PC-3 (cell line): ENCODE results near the gene UBE2H. TPM values are rescaled to one million over a fixed set of nuclear protein-coding genes. Genes with fewer than 3 reads are reported as not detected.

Source experiments
- ATAC-seq: fragments of 200-7000 bp; cut with Tn5 transposase; 2 replicates; pipeline ENCODE4 v1.9.1; 2020; ENCODE audit warnings: mild to moderate bottlenecking, moderate library complexity
- BruUV-seq: library from RNA; stranded (reverse); fragments of 400-500 nt; replicated peaks from 2 replicates; lab custom pipeline; 2021; lab: Mats Ljungman, UMichigan
- CTCF ChIA-PET: fragments of 300-600 bp; sonication (Branson Sonifier 250); formaldehyde crosslinking; loops from one replicate; lab custom pipeline; 2022; ENCODE audit warnings: antibody characterized with exemption; lab: Charles Lee
- POLR2A ChIA-PET: fragments of 300-600 bp; sonication (Branson Sonifier 250); formaldehyde crosslinking; loops from one replicate; lab custom pipeline; 2022; ENCODE audit warnings: antibody characterized with exemption; ENCODE audit not compliant: unreplicated experiment; lab: Charles Lee
- DNase-seq: peaks from one replicate; pipeline ENCODE4 v3.0.0-alpha.2; 2015
- H2AFZ ChIP-seq: fragments of 300-600 bp; sonication (generic); 2 replicates; pipeline ENCODE4 v1.6.0; 2016; ENCODE audit warnings: antibody characterized with exemption, low read length
- H3F3A ChIP-seq: fragments of 300-600 bp; sonication (generic); one replicate; pipeline ENCODE4 v1.6.0; 2017; ENCODE audit warnings: antibody characterized with exemption, low read length, control low read depth, mild to moderate bottlenecking; ENCODE audit not compliant: unreplicated experiment
- H3K27ac ChIP-seq: fragments of 300-600 bp; sonication (generic); 2 replicates; pipeline ENCODE4 v1.5.1; 2016; ENCODE audit warnings: mild to moderate bottlenecking, low read length
- H3K27me3 ChIP-seq: fragments of 300-600 bp; sonication (generic); 2 replicates; pipeline ENCODE4 v1.6.1; 2016; ENCODE audit warnings: low read length, mixed read lengths
- H3K36me3 ChIP-seq: fragments of 300-600 bp; sonication (generic); 2 replicates; pipeline ENCODE4 v1.6.1; 2016; ENCODE audit warnings: low read depth, mixed run types, low read length, mixed read lengths
- H3K4me1 ChIP-seq: fragments of 300-600 bp; sonication (generic); 2 replicates; pipeline ENCODE4 v1.5.1; 2016; ENCODE audit warnings: low read length; ENCODE audit not compliant: insufficient read depth
- H3K4me2 ChIP-seq: fragments of 300-600 bp; sonication (generic); 2 replicates; pipeline ENCODE4 v1.6.0; 2016; ENCODE audit warnings: low read length
- H3K4me3 ChIP-seq: fragments of 300-600 bp; sonication (generic); 2 replicates; pipeline ENCODE4 v1.5.1; 2016; ENCODE audit warnings: mild to moderate bottlenecking, low read length, mixed read lengths
- H3K79me2 ChIP-seq: fragments of 300-600 bp; sonication (generic); 2 replicates; pipeline ENCODE4 v1.6.1; 2017; ENCODE audit warnings: low read length, mixed read lengths
- H3K9ac ChIP-seq: fragments of 300-600 bp; sonication (generic); 2 replicates; pipeline ENCODE4 v1.6.0; 2016; ENCODE audit warnings: mild to moderate bottlenecking, low read length
- H3K9me2 ChIP-seq: fragments of 300-600 bp; sonication (generic); replicated peaks from 2 replicates; pipeline ENCODE4 v1.6.1; 2016; ENCODE audit warnings: mixed run types, low read length, mixed read lengths
- H3K9me3 ChIP-seq: fragments of 300-600 bp; sonication (generic); 2 replicates; pipeline ENCODE4 v1.6.1; 2016; ENCODE audit warnings: low read length, mixed read lengths
- H4K20me1 ChIP-seq: fragments of 300-600 bp; sonication (generic); 2 replicates; pipeline ENCODE4 v1.6.1; 2016; ENCODE audit warnings: low read length, mixed read lengths
- EZH2 ChIP-seq: fragments of 300-600 bp; sonication (generic); IDR thresholded peaks from one replicate; pipeline ENCODE4 v1.6.1; 2017; ENCODE audit warnings: antibody characterized with exemption, mild to moderate bottlenecking, low read length; ENCODE audit not compliant: unreplicated experiment
- EZH2phosphoT487 ChIP-seq: fragments of 300-600 bp; sonication (generic); IDR thresholded peaks from 2 replicates; pipeline ENCODE4 v1.6.1; 2018; ENCODE audit warnings: mild to moderate bottlenecking, antibody characterized with exemption, low read length, borderline replicate concordance
- intact Hi-C: fragments of 100-400 bp; cut with micrococcal nuclease; formaldehyde crosslinking; loops from 2 replicates; pipeline ENCODE4 v1.9.0; 2023
- total RNA-seq: library from RNA; depleted of rRNA; stranded (reverse); fragments of >200 nt; gene quantifications from 2 replicates; pipeline ENCODE4 v1.2.3, GENCODE V29; 2014
- TF ChIP-seq, protein P1 (sequence below): fragments of 300-600 bp; sonication (generic); conservative IDR thresholded peaks from 2 replicates; pipeline ENCODE4 v1.5.1; 2017; ENCODE audit warnings: antibody characterized with exemption, low read depth, mild to moderate bottlenecking, low read length

UBE2H gene
- total RNA-seq, 1 experiment from 2014 or later = 62.5 TPM

DNA sequence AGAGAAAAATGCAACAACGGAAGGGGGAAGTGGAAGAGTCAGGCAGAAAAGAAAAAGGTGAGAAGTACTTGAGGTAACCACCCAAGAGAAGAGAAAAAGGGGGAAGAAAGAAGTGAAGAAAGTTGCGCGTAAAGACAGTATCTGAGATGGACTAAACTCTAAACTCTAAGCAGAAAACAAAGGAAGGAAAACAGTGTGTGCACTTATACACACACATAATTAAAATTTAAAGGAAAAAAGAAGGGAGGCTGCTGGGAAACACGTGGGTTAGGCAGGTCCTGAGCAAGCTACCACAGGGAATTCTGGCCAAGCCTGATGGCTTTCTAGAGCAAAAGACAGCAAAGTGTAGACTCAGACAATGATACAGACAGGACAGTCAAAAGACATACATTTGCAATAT is 78.0 kb downstream of the UBE2H start:
- no peak overlapping the region for H3K27ac ChIP-seq
- ChIA-PET CTCF (no interaction called here), POLR2A (no interaction called here)
- intact Hi-C loops = loop anchor here (5.0 kb wide), 2 partner anchors 32 to 38 kb away; no protein-coding TSS in a partner anchor
- no peak overlapping the region for H3K9ac ChIP-seq
- H2AFZ ChIP-seq = no peak overlapping the region
- no peaks in the 10 kb centered on the region for H4K20me1 ChIP-seq
- H3K36me3 ChIP-seq = peaks cover 6% of the 10 kb centered on the region; the same call in 1 of the 2 replicates
- no peak overlapping the region for H3K4me2 ChIP-seq
- TF ChIP-seq EZH2phosphoT487 = no peak
- no peak for TF ChIP-seq EZH2
- TF ChIP-seq, protein P1, sequence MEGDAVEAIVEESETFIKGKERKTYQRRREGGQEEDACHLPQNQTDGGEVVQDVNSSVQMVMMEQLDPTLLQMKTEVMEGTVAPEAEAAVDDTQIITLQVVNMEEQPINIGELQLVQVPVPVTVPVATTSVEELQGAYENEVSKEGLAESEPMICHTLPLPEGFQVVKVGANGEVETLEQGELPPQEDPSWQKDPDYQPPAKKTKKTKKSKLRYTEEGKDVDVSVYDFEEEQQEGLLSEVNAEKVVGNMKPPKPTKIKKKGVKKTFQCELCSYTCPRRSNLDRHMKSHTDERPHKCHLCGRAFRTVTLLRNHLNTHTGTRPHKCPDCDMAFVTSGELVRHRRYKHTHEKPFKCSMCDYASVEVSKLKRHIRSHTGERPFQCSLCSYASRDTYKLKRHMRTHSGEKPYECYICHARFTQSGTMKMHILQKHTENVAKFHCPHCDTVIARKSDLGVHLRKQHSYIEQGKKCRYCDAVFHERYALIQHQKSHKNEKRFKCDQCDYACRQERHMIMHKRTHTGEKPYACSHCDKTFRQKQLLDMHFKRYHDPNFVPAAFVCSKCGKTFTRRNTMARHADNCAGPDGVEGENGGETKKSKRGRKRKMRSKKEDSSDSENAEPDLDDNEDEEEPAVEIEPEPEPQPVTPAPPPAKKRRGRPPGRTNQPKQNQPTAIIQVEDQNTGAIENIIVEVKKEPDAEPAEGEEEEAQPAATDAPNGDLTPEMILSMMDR = no peak
- H3F3A ChIP-seq = no peaks in the 10 kb centered on the region
- no peaks in the 10 kb centered on the region for H3K27me3 ChIP-seq
- H3K4me3 ChIP-seq = no peak overlapping the region
- no peaks in the 10 kb centered on the region for H3K9me2 ChIP-seq
- DNase-seq = no peak
- ATAC-seq = 0 out of 2 replicates have a peak, but pooled peaks have one; percentile 14
- no peaks in the 10 kb centered on the region for H3K79me2 ChIP-seq
- H3K9me3 ChIP-seq = no peaks in the 10 kb centered on the region
- H3K4me1 ChIP-seq = peaks cover 24% of the 10 kb centered on the region
- no TSS peak for BruUV-seq

DNA sequence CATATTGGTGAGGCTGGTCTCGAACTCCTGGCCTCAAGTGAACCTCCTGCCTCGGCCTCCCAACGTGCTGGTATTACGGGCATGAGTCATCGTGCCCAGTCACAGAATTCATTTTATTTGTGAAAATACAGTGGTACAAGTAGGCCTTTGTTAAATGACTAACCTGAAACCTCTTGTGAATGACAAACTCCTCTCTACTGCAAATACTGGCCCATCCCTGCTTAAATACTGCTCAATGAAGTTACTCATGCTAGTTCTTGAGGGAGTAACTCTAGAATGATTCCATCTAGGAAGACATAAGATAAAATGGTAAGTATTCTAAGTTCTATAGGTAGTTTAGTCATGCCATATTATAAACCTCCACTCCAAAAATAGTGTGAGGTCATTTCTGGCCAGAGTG is 80.7 kb downstream of the UBE2H start:
- no peak overlapping the region for H3K4me2 ChIP-seq
- ChIA-PET CTCF (no interaction called here), POLR2A (no interaction called here)
- no peaks in the 10 kb centered on the region for H3F3A ChIP-seq
- no peak overlapping the region for H2AFZ ChIP-seq
- no TSS peak for BruUV-seq
- H3K27me3 ChIP-seq = no peaks in the 10 kb centered on the region
- DNase-seq (peak; percentile 73), ATAC-seq (peak; percentile 77)
- H3K9me3 ChIP-seq = no peaks in the 10 kb centered on the region
- TF ChIP-seq, protein P1 = no peak
- no peak for TF ChIP-seq EZH2phosphoT487
- TF ChIP-seq EZH2 = no peak
- H4K20me1 ChIP-seq = no peaks in the 10 kb centered on the region
- no peak overlapping the region for H3K9ac ChIP-seq
- H3K27ac ChIP-seq = peak overlapping the region; percentile 66
- no peaks in the 10 kb centered on the region for H3K79me2 ChIP-seq
- no peak overlapping the region for H3K4me3 ChIP-seq
- H3K9me2 ChIP-seq = no peaks in the 10 kb centered on the region
- peaks cover 24% of the 10 kb centered on the region for H3K4me1 ChIP-seq
- intact Hi-C loops = no loop called here
- H3K36me3 ChIP-seq = peaks cover 6% of the 10 kb centered on the region; the same call in 1 of the 2 replicates

DNA sequence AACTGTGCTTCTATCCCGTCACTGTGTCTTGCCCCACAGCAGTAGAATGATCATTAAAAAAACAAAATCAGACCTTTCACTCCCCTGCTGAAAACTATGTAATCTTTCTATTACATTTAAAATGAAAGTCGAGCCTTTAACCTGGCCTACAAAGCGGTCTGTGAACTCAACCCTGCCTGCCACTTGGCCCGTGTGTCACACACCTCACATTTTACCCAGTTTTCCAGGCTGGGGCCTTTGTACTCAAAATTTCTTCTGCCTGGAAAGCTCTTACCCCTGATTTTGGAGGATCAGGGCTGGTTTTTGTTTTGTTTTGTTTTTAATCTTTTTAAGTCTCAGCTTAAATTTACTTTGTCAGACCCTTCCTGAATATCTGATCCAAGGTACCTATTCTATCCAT is 82.1 kb downstream of the UBE2H start:
- ChIA-PET CTCF (no interaction called here), POLR2A (no interaction called here)
- Histone ChIP-seq H3K36me3 (peaks cover 6% of the 10 kb centered on the region; the same call in 1 of the 2 replicates), H3F3A (no peaks in the 10 kb centered on the region), H3K27me3 (no peaks in the 10 kb centered on the region), H4K20me1 (no peaks in the 10 kb centered on the region), H3K4me3 (no peak overlapping the region), H3K9me2 (no peaks in the 10 kb centered on the region), H3K4me1 (peaks cover 14% of the 10 kb centered on the region), H3K27ac (no peak overlapping the region), H3K9me3 (no peaks in the 10 kb centered on the region), H2AFZ (no peak overlapping the region), H3K4me2 (no peak overlapping the region), H3K9ac (no peak overlapping the region), H3K79me2 (no peaks in the 10 kb centered on the region)
- no peak for DNase-seq
- TF ChIP-seq EZH2phosphoT487 = no peak
- TF ChIP-seq, protein P1 = no peak
- no peak for TF ChIP-seq EZH2
- ATAC-seq = no peak
- intact Hi-C loops = no loop called here
- BruUV-seq = no TSS peak
